AG20443 (cell line): ENCODE results near the gene DHRS12.
A peak's percentile ranks its signal among the peaks of the same experiment; 100 is the strongest.
"Not testable (repeated sequence)": the region's sequence is repeated elsewhere in the genome, so short reads cannot be mapped to it uniquely, and the experiment has no call there.

Experiments used
- DNase-seq: peaks from one replicate; pipeline ENCODE4 v3.0.0; 2012; ENCODE audit warnings: low spot score, mixed read lengths

DHRS12 gene

GRCh38 chr13:51828730-51829567, 25.0 kb upstream of the DHRS12 start:
- DNase-seq, result no peak

GRCh38 chr13:51827254-51827653, 23.3 kb upstream of the DHRS12 start:
- no peak for DNase-seq

- no peak for DNase-seq
Measured at GRCh38 chr13:51826606-51827005, 22.6 kb upstream of the DHRS12 start.

GRCh38 chr13:51825681-51826254, 21.8 kb upstream of the DHRS12 start:
- DNase-seq, result no peak

- DNase-seq, result no peak
Measured at GRCh38 chr13:51825165-51825592, 21.2 kb upstream of the DHRS12 start.

- DNase-seq, result not testable (repeated sequence)
Measured at GRCh38 chr13:51824712-51825111, 20.7 kb upstream of the DHRS12 start.

- DNase-seq, result no peak
Measured at GRCh38 chr13:51823863-51824262, 19.9 kb upstream of the DHRS12 start.

GRCh38 chr13:51823359-51823758, 19.4 kb upstream of the DHRS12 start:
- no peak for DNase-seq

GRCh38 chr13:51822106-51822815, 18.3 kb upstream of the DHRS12 start:
- DNase-seq, result no peak

- DNase-seq, result no peak
Measured at GRCh38 chr13:51821606-51822005, 17.6 kb upstream of the DHRS12 start.

- DNase-seq, result no peak
Measured at GRCh38 chr13:51820016-51820597, 16.1 kb upstream of the DHRS12 start.

GRCh38 chr13:51819544-51819943, 15.6 kb upstream of the DHRS12 start:
- DNase-seq, result no peak

GRCh38 chr13:51818781-51819511, 15.0 kb upstream of the DHRS12 start:
- DNase-seq, result peak; percentile 28

- DNase-seq, result no peak
Measured at GRCh38 chr13:51818276-51818675, 14.3 kb upstream of the DHRS12 start.

GRCh38 chr13:51817717-51818116, 13.8 kb upstream of the DHRS12 start:
- no peak for DNase-seq

GRCh38 chr13:51816604-51817249, 12.8 kb upstream of the DHRS12 start:
- DNase-seq, result no peak

- no peak for DNase-seq
Measured at GRCh38 chr13:51815848-51816247, 11.9 kb upstream of the DHRS12 start.

- peak; percentile 74 for DNase-seq
Measured at GRCh38 chr13:51814825-51815650, 11.1 kb upstream of the DHRS12 start.

GRCh38 chr13:51814071-51814470, 10.1 kb upstream of the DHRS12 start:
- DNase-seq, result no peak

GRCh38 chr13:51811920-51812451, 8.0 kb upstream of the DHRS12 start:
- no peak for DNase-seq
